Thoracic aorta (tissue), 2 donors: ENCODE results near the gene BEAN1. TPM values are rescaled to one million over a fixed set of nuclear protein-coding genes. Genes with fewer than 3 reads are reported as not detected.

Source experiments
- ATAC-seq: fragments of 150-250 bp; one replicate; pipeline ENCODE4 v1.8.0; 2017; ENCODE audit warnings: low read depth; ENCODE audit not compliant: insufficient number of reproducible peaks, low FRiP score
- DNase-seq: peaks from one replicate; pipeline ENCODE4 v3.0.0-alpha.2; 2020; ENCODE audit warnings: low spot score
- H3K27ac ChIP-seq, 2 donors: fragments of 200-600 bp; sonication (generic); 1 replicate in 1 of 2; 2 replicates in 1 of 2; pipeline ENCODE4 v1.5.1; 2016; ENCODE audit warnings: mild to moderate bottlenecking in 2 of 2, moderate library complexity in 2 of 2
- H3K27me3 ChIP-seq: fragments of 200-600 bp; sonication (generic); replicated peaks from 2 replicates; pipeline ENCODE4 v1.6.0; 2016; ENCODE audit warnings: mild to moderate bottlenecking; ENCODE audit not compliant: insufficient read depth
- H3K36me3 ChIP-seq: fragments of 200-600 bp; sonication (generic); one replicate; pipeline ENCODE4 v1.5.1; 2016
- H3K4me1 ChIP-seq, 2 donors: fragments of 200-600 bp; sonication (generic); 1 replicate in 1 of 2; 2 replicates in 1 of 2; pipeline versions ENCODE4 v1.5.1 to v1.6.0; 2016; ENCODE audit warnings: low read depth in 2 of 2, mild to moderate bottlenecking in 1 of 2; ENCODE audit not compliant: control insufficient read depth in 1 of 2
- H3K4me3 ChIP-seq: fragments of 200-600 bp; sonication (generic); 2 replicates; pipeline ENCODE4 v1.5.1; 2016; ENCODE audit warnings: mild to moderate bottlenecking
- H3K9me3 ChIP-seq: fragments of 200-600 bp; sonication (generic); 2 replicates; pipeline ENCODE4 v1.5.1; 2016
- CTCF ChIP-seq: fragments of 200-600 bp; sonication (generic); IDR thresholded peaks from one replicate; pipeline ENCODE4 v1.5.1; 2019; ENCODE audit warnings: antibody characterized with exemption
- total RNA-seq, 2 donors: library from RNA; depleted of rRNA; stranded (reverse); fragments of >200 nt; gene quantifications; one replicate each; pipeline versions ENCODE4 v1.1.0 to v1.2.3, GENCODE V29; 2016

The BEAN1 gene
- total RNA-seq, 2 donors from 2014 or later = 0.28 TPM; not detected in 1

- H3K4me1 ChIP-seq = peaks cover 3 to 17% of the 10 kb centered on the region in 2 donors
- no peak for TF ChIP-seq CTCF
- ATAC-seq (no peak), DNase-seq (no peak)
- no peaks in the 10 kb centered on the region for H3K9me3 ChIP-seq
- no peaks in the 10 kb centered on the region for H3K27me3 ChIP-seq
- no peaks in the 10 kb centered on the region for H3K36me3 ChIP-seq
- H3K4me3 ChIP-seq = no peak overlapping the region
- no peak overlapping the region for H3K27ac ChIP-seq
These were observed 28.1 kb upstream of the BEAN1 start for GRCh38 chr16:66399031-66399430.

GRCh38 chr16:66399930-66400329, 27.2 kb upstream of the BEAN1 start:
- Histone ChIP-seq H3K27me3 (no peaks in the 10 kb centered on the region), H3K4me3 (no peak overlapping the region), H3K4me1 (peaks cover 3 to 17% of the 10 kb centered on the region in 2 donors), H3K36me3 (no peaks in the 10 kb centered on the region), H3K27ac (no peak overlapping the region), H3K9me3 (no peaks in the 10 kb centered on the region)
- TF ChIP-seq CTCF = no peak
- ATAC-seq (no peak), DNase-seq (no peak)

GRCh38 chr16:66400503-66401380, 26.4 kb upstream of the BEAN1 start:
- TF ChIP-seq CTCF = no peak
- DNase-seq (no peak), ATAC-seq (no peak)
- H3K4me1 ChIP-seq = peaks cover 3 to 17% of the 10 kb centered on the region in 2 donors
- no peaks in the 10 kb centered on the region for H3K9me3 ChIP-seq
- H3K36me3 ChIP-seq = no peaks in the 10 kb centered on the region
- H3K27ac ChIP-seq = peak overlapping the region; percentile 38 to 63
- H3K27me3 ChIP-seq = no peaks in the 10 kb centered on the region
- H3K4me3 ChIP-seq = no peak overlapping the region

GRCh38 chr16:66401610-66402009, 25.5 kb upstream of the BEAN1 start:
- Histone ChIP-seq H3K9me3 (no peaks in the 10 kb centered on the region), H3K27me3 (no peaks in the 10 kb centered on the region), H3K27ac (peak overlapping the region; percentile 38 to 63), H3K4me1 (peaks cover 3 to 17% of the 10 kb centered on the region in 2 donors), H3K4me3 (no peak overlapping the region), H3K36me3 (no peaks in the 10 kb centered on the region)
- ATAC-seq = no peak
- no peak for TF ChIP-seq CTCF
- no peak for DNase-seq

- no peak for TF ChIP-seq CTCF
- DNase-seq = no peak
- Histone ChIP-seq H3K27ac (no peak overlapping the region), H3K4me1 (peaks cover 3 to 21% of the 10 kb centered on the region in 2 donors), H3K9me3 (no peaks in the 10 kb centered on the region), H3K4me3 (no peak overlapping the region), H3K27me3 (no peaks in the 10 kb centered on the region), H3K36me3 (no peaks in the 10 kb centered on the region)
- no peak for ATAC-seq
These were observed 24.9 kb upstream of the BEAN1 start for GRCh38 chr16:66402166-66402565.
